C4-2B (cell line): ENCODE data around the gene TTN.

Source experiments
- ZFX ChIP-seq: fragments of 450-650 bp; IDR thresholded peaks from 2 replicates; pipeline ENCODE4 v1.6.1; 2017
- TF ChIP-seq, protein P1 (sequence below): fragments of 450-650 bp; conservative IDR thresholded peaks from 2 replicates; pipeline ENCODE4 v1.5.1; 2017; ENCODE audit warnings: mild to moderate bottlenecking

DNA sequence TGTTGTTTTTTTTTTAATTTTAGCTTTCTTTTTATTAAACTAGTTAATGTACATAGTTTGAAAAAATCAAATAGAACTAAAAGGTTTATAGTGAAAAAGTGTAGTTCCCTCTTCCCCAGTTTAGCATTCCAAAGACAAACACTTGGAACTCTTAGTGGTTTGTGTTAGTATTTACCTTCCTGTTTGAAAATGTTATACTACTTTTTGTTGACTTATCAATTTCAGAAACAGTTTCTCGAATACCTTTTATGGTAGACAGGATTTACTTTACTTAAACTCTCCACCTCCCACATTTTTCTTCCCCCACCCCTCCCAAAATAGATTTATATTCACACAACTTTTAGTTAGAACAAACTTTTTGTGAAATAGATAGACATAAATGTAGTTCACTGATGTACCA lies 300.3 kb downstream of the TTN start:
- TF ChIP-seq, protein P1, sequence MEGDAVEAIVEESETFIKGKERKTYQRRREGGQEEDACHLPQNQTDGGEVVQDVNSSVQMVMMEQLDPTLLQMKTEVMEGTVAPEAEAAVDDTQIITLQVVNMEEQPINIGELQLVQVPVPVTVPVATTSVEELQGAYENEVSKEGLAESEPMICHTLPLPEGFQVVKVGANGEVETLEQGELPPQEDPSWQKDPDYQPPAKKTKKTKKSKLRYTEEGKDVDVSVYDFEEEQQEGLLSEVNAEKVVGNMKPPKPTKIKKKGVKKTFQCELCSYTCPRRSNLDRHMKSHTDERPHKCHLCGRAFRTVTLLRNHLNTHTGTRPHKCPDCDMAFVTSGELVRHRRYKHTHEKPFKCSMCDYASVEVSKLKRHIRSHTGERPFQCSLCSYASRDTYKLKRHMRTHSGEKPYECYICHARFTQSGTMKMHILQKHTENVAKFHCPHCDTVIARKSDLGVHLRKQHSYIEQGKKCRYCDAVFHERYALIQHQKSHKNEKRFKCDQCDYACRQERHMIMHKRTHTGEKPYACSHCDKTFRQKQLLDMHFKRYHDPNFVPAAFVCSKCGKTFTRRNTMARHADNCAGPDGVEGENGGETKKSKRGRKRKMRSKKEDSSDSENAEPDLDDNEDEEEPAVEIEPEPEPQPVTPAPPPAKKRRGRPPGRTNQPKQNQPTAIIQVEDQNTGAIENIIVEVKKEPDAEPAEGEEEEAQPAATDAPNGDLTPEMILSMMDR, result no peak
- no peak for TF ChIP-seq ZFX
